HG02759 (cell line): Measurements from ENCODE around the gene COL5A3.
"Not testable (repeated sequence)": the region's sequence is repeated elsewhere in the genome, so short reads cannot be mapped to it uniquely, and the experiment has no call there.

Source experiments
- ATAC-seq: cut with Tn5 transposase; IDR thresholded peaks from one replicate; pipeline ENCODE4 v1.9.1; 2021; ENCODE audit warnings: mild to moderate bottlenecking, moderate library complexity; ENCODE audit not compliant: unreplicated experiment

COL5A3 gene

GRCh38 chr19:10010247-10010691 is at the start of gene COL5A3:
COL5A3 (minus strand) TSS chr19:10010504; CDS start chr19:10010385, 119 bp downstream.
- no peak for ATAC-seq

- ATAC-seq, result no peak
These were observed 42.5 kb upstream of the COL5A3 start for GRCh38 chr19:10052602-10053360.

GRCh38 chr19:10049626-10050025 is 39.3 kb upstream of the COL5A3 start:
- ATAC-seq, result no peak

- no peak for ATAC-seq
These were observed 35.1 kb upstream of the COL5A3 start for GRCh38 chr19:10045371-10045770.

GRCh38 chr19:10044390-10044789 is 34.1 kb upstream of the COL5A3 start:
- ATAC-seq, result no peak

- ATAC-seq, result no peak
These were observed 33.1 kb upstream of the COL5A3 start for GRCh38 chr19:10043286-10043927.

- ATAC-seq, result no peak
These were observed 27.5 kb upstream of the COL5A3 start for GRCh38 chr19:10037809-10038208.

GRCh38 chr19:10037367-10037766 is 27.1 kb upstream of the COL5A3 start:
- no peak for ATAC-seq

GRCh38 chr19:10036601-10037071 is 26.3 kb upstream of the COL5A3 start:
- ATAC-seq, result no peak

GRCh38 chr19:10033614-10034013 is 23.3 kb upstream of the COL5A3 start:
- no peak for ATAC-seq

- ATAC-seq, result no peak
These were observed 17.1 kb upstream of the COL5A3 start for GRCh38 chr19:10027158-10027997.

- ATAC-seq, result no peak
These were observed 16.4 kb upstream of the COL5A3 start for GRCh38 chr19:10026744-10027143.

- ATAC-seq, result not testable (repeated sequence)
These were observed 12.8 kb upstream of the COL5A3 start for GRCh38 chr19:10023096-10023495.

GRCh38 chr19:10021863-10022262 is 11.6 kb upstream of the COL5A3 start:
- ATAC-seq, result no peak

GRCh38 chr19:10021446-10021845 is 11.1 kb upstream of the COL5A3 start:
- ATAC-seq, result no peak

- no peak for ATAC-seq
These were observed 10.5 kb upstream of the COL5A3 start for GRCh38 chr19:10020851-10021250.

GRCh38 chr19:10019246-10019645 is 8.9 kb upstream of the COL5A3 start:
- no peak for ATAC-seq

GRCh38 chr19:10018786-10019185 is 8.5 kb upstream of the COL5A3 start:
- no peak for ATAC-seq

- ATAC-seq, result no peak
These were observed 8.0 kb upstream of the COL5A3 start for GRCh38 chr19:10018263-10018662.

- ATAC-seq, result no peak
These were observed 3.7 kb upstream of the COL5A3 start for GRCh38 chr19:10013834-10014618.

GRCh38 chr19:10013316-10013715 is 3.0 kb upstream of the COL5A3 start, which contains the start of gene RDH8:
RDH8 (plus strand) TSS chr19:10013483; CDS start chr19:10013498, 15 bp downstream.
- ATAC-seq, result no peak
